H4 (cell line): ENCODE measurements around the gene URI1. TPM values are rescaled to one million over a fixed set of nuclear protein-coding genes. Genes with fewer than 3 reads are reported as not detected.
A peak's percentile ranks its signal among the peaks of the same experiment; 100 is the strongest.
"Not testable (repeated sequence)": the region's sequence is repeated elsewhere in the genome, so short reads cannot be mapped to it uniquely, and the experiment has no call there.

ENCODE experiments used
- DNase-seq: peaks from one replicate; pipeline ENCODE4 v3.0.0-alpha.2; 2015; ENCODE audit warnings: low spot score
- total RNA-seq: library from RNA; depleted of rRNA; stranded (reverse); fragments of >200 nt; shearing (Covaris generic); gene quantifications from 2 replicates; pipeline ENCODE4 v1.2.3, GENCODE V29; 2014

Gene URI1
- total RNA-seq, 1 experiment from 2014 or later: 70.8 TPM

DNA sequence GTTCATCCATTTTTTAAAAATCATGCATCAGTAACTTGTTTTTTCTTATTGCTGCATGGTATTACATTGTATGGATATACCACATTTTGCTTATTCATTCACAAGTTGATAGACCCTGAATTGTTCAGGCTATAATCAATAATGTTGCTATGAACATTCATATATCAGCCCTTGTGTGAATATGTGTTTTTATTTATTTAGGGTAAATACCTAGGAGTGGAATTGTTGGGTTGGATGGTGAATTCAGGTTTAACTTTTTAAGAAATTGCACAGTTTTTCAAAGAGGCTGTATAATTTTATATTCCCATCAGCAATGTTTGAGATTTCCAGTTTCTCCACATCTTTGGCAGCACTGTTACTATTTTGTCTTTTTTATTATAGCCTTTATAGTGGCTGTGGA, 82.1 kb downstream of the URI1 start:
- DNase-seq: no peak

DNA sequence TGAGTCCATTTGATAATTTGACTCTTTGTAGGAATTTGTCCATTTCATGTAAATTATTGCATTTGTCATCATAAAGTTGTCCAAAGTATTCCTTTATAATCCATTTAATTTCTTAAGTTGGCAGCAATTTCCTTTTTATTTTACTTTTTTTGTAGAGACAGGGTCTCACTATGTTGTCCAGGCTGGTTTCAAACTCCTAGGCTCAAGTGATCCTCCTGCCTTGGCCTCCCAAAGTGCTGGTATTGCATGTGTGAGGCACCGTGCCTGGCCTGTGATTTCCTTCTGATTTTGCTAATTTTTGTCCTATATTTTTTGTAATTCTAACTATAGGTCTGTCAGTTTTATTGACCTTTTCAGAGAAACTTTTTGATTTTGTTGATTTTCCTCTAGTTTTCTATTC, 84.9 kb downstream of the URI1 start:
- DNase-seq: no peak

DNA sequence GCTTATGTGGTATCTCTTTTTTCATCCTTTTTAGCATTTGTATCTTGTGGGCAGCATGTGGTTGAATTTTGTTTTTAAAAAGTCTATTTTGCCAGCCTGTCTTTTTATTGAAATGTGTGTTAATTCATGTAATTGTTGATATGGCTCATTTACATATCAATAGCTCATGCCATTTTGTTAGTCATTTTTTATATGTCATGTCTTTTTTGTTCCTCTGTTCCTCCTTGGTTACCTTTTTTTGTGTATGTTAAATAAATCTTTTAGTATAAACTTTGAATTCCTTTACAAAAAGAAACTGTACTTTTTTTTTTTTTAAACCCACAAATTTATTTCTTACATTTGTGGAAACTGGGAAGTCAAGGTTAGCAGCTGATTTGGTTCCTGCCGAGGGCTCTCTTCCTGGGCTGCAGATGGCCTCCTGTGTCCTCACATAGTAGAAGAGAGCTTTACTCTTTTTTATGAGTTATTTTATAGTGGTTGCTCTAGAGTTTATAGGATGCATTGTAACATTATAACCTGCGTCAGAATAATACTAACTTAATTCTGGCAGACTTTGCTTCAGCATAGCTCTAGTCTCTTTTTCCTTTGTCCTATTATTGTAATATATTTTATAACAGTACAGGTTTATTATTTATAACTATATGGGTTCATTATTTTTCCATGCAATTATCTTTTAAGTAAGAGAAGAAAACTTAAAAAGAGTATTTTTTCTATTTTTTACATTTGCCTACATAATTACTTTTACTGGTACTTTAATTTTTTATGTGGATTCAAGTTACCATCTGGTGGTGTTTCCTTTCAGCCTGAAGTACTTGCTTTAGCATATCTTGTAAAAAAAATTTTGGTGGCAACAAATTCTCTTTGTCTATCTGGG, 86.3 kb downstream of the URI1 start:
- DNase-seq: no peak

DNA sequence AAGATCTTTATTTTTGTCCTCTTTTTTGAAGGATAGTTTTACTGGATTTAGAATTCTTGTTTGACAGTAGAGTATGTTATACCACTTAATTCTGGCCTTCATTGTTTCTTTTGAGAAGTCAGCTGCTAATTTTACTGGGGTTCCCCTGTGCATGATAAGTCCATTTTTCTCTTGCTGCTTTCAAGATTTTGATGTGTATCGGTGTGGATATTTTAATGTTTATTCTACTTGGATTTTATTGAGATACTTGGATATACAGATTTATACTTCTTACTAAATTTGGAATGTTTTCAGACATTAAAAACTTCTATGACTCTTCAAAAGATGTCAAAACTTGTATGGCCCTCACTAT, 86.9 kb downstream of the URI1 start:
- no peak for DNase-seq

DNA sequence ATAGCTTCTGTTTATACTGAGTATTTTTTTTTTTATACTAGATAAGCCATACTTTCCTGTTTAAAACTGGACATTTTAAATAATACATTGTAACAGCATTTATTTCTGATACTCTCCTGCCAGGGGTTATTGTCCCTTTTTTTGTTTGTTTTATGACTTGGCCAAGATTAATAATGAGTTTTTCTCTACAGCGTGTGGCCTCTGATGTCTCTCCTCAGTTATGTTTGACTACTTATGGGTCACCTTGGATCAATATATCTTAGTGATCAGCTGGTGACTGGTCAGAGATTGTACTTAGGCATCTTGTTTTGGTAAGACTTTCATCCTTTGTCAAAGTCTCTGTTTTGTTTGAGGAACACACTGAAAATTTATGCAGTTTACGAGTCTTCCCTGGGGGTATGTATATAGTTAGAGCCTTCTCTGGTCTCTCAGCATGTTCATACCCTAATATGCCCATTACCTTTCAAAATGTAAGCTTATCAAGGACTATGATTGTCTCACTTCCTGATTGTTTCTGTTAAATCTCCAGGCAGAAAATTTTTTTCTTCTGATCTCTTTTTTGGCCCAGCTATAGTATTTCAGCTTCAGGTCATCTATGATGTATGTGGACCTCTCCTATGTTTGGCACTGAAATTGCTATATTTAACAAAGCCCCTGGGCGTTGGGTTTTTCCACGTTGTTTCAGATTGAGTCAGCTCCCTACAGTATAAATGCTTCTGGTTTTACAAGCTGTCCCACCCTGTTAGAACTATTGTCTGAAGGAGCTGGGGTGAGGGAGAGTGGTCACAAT, 87.9 kb downstream of the URI1 start:
- peak; percentile 70 for DNase-seq

DNA sequence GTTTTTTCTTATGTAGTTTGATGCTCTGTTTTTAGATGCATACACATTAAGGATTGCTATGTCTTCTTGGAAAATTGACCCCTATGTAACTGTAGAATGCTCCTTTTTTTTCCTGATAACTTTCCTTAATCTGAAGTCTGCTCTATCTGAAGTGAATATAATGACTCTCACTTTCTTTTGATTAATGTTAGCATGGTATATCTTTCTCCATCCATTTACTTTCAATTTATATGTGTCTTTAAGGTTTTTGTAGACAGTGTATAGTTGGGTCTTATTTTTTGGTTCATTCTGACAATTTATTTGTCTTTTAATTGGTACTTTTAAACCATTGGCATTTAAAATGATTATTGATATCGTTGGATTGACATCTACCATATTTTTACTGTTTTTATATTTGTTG, 92.3 kb downstream of the URI1 start:
- no peak for DNase-seq

DNA sequence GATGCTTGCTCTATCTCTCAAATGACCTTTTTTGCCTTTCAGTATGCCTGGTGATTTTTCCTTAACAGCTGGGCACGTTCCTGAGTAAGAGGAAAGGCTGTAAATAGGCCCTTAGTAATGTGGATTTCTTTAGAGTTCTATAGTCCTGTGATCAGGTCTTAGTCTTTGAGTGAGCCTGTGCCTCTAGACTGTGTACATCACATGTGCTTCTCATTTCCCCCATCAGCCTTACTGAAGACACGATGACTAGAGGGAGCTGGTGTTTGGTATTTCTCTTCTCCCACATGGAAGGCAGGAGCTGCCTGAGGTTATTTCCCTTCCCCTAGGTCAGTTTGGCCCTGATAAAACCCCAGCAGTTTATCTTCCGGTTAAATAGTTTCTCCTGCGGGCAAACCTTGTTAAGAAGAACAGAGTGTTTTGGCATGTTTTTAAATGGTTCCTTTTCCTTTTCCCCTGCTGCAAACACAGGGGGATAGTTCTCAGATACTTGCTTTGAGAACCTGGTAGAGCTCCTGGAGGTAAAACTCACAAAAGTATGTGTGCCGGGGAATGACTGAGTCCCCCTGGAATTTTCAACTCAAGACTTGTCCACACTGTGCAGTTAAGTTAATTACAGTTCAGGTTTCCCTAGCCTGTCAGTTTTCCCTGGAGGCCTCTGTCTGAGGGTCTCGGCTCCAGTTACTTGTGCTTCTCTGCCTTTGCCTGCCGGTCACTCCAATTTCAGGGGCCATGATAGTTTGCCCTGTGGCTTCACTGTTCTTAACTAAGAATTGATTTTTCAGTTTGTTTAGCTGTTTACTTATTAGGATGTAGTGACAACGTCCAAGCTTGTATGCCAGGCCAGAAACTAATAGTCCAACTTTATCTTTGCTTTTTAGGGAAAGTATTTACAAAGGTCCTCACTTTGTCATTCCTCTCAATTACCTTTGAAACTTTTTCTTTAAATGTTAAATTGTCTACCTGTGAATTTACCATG, 94.4 kb downstream of the URI1 start:
- DNase-seq: no peak

DNA sequence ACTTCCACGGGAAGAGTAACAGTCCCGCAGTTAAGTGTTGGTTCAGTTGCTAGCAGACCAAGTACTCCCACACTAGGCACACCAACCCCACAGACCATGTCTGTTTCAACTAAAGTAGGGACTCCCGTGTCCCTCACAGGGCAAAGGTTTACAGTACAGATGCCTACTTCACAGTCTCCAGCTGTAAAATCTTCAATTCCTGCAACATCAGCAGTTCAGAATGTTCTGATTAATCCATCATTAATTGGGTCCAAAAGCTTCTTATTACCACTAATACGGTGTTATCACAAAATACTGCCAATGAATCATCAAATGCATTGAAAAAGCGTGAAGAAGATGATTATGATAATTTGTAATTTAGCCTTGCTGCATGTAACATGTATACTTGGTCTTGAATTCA, 95.8 kb downstream of the URI1 start:
- DNase-seq: no peak

DNA sequence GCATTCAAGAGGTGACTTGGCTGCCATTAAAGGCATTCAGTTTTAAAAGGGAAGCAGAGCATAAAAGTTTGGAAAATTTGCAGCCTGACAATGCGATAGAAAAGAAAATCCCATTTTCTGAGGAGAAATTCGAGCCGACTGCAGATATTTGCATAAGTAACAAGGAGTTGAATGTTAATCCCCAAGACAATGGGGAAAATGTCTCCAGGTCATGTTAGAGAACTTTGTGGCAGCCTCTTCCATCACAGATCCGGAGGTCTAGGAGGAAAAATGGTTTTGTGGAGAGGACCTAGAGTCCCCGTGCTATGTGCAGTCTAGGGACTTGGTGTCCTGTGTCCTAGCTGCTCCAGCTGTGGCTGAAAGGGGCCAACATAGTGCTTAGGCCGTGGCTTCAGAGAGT, 99.9 kb downstream of the URI1 start:
- not testable (repeated sequence) for DNase-seq

DNA sequence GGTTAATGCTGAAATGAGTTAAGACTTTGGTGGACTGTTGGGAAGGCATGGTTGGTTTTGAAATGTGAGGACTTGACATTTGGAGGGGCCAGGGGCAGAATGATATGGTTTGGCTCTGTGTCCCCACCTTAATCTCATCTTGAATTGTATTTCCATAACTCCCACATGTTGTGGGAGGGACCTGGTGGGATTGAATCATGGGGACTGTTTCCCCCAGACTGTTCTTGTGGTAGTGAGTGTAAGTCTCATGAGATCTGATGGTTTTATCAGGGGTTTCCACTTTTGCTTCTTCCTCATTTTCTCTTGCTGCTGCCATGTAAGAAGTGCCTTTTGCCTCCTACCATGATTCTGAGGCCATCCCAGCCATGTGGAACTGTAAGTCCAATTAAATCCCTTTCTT, 101.0 kb downstream of the URI1 start:
- DNase-seq: not testable (repeated sequence)

DNA sequence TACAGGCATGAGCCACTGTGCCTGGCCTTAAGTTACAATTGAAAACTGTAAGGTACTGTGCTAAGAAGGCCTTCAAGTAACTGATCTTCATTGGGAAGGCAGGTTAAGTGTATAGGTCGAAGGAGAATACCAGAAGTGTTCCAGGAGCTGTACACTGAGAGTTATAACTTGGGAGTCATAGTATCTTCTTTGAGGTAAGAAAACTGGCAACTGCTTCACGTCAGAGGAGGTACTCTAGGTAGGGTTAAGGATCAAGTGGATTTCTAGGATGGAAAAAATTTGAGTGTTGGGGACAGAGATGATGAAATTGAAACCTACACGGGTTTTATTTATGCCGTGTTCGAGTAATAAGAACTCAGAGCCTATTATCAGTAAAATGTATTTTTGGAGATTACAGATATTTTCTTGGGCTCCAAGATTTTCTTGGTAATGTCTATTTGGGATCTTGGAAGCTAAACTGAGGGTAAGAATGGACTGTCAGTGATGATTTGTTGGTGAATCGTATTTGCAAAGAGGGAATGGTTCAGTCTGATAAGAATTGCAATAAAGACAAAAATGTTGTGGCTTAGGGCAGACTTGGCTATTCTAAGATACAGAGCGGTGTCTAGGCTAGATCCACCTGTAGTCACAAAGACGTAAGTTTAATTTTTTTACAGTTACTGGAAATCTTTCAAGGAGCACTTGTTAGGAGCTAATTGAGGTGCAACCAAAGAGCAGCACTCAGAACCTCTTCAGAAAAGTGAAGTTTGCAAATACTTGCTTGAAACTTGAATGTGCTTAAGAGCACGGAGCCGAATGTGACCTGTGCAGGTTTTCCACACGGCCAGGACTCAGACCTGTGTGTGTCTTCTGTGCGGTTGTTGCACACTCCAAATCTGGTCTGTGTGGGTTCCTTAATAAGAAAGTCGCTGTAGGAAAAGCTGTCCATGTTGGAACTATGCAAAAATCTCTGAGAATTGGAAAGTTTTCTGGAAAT, 102.5 kb downstream of the URI1 start:
- no peak for DNase-seq

DNA sequence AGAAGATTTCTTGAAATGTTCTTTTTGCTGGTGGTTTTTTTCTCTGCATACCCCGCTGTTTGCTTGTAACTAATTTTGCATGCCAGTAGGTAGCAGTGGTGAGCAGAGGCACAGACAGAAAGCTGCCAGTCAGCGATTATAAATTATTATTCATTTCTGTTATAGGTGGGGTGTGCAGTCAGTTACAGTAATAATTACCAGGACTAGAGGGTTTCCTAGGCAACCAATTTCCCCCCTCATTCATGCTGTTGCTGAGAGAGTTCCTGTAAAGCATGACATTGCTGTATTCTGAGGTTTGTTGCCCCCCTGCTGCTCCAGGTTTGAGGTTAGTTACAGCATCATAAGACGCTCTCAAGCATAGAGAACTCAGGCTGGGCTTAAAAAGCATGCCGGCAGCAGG, 104.5 kb downstream of the URI1 start:
- DNase-seq: no peak

DNA sequence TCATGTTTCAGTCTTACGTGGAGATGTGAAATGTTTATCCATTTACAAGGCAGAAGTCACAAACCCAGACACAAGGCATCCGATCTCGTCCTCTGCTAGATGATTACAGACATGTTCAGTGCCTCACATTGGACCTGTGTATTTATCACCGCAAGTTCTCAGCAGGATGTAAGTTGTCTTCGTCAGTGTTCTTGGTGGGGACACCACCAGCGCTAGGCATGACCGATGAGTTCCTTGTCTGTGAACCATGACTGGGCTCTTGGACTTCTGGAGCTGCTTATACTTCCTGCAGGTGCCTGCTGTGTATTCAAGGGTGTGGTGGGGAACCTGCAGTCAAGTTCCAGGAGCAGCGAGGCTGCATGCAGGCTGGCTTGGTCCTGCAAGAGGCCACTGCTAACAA, 105.4 kb downstream of the URI1 start:
- no peak for DNase-seq

DNA sequence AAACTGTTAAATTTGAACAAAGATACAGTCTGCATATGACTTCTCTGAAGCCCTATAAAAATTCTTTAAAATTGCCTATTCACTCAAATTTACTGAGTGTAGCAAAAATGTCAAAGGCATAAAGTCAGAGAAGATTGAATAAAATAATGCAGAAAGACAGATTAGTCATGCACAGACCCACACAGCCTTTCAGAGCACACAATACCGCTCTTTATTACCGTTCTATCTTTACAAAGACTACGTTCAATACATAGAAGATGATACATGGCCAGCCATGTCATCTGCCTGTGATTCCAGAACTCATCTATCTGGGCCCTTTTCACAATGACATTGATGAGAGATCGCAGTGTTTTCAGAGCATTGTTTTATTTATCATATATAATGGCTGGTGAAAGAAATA, 107.2 kb downstream of the URI1 start:
- no peak for DNase-seq

DNA sequence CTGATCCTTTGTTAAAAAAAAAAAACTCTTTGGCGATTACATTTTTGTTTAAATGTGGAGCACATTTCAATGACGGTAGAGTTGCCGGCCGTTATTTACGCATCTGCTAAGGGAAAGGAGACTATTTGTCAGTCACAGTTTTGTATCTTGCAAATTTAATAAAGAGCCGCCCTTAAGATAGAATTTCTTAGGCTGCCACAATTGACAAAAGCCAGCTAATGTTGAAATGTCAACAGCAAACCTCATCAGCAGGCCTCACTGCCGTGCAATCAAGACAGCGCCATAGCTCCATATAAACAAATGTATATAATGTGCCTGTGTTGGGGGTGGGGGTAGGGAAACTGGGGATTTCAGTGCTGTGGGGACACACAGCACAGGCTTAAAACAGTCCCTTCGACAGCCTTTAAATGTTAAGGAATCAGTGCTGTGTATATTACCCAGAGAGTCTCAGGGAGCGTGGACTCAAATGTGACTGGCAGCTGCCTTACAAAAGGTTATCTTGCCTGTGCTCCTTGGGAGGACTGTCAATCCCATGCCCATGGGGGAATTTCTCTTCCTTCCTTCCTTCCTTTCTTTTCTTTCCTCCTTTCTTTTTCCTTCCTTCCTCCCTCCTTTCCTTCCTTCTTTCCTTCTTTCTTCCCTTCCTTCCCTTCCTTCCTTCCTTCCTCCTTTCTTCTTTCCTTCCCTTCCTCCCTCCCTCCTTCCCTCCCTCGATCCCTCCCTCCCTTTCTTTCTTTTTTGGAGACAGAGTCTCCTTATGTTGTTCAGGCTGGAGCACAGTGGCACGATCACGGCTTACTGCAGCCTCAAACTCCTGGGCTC, 108.0 kb downstream of the URI1 start:
- no peak for DNase-seq

DNA sequence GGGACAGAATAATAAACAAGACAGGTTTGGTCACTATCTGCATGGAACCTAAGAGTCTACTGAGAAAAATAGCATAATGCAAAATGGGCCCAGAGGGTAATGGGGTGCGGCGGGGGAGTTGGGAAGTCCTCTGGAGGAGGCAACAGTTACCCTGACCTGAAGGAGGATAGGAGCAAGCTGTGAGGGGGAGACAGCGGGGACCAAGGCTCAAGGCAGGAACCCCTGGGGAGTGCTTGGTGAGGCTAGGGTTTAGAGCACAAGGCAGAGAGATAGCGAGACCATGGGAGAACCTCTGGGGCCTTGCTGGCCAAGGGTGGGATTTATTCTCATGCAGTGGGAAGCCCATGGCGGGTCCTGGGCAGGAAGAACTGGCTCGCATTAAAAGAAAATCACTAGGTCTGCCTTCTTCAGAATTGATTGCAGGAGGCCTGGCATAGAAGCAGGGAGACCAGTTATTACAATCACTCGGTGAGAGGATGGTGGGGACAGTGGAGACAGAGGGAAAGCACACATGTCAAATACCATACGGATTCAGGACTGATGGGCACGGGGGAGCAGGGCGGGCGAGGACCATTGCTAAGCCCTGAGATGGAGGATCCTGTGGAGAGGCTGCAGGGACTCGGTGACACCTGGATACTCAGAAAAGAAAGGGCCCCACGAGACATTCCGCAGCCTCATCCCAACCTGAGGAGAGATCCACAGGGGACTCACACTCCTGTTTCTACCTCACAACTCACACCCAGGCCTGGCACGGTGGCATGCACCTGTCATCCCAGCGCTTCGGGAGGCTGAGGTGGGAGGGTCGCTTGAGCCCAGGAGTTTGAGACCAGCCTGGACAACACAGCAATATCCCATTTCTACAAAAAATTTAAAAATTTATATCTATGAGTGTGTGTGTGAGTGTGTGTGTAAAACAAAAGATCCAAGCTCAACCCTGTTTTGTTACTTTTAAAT, 110.4 kb downstream of the URI1 start:
- DNase-seq: no peak

DNA sequence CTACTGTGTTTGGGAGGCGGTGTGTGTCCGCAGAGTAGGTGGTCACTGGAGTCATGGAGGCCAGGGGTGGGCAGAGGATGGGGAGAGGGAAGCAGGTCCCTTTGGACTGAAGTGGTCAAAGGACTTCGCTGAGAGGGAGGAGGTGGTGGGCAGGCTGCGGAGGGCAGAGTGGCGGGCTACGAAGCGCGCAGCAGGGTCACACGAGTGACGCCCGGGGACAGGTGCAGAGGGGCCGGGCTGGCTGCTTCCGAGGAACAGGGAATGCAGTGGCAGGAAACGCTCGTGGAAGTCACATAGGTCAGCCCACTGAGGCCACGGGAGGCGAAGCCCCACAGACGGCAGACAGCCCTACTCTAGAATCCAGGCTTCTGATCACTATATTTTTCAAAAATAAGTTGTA, 111.5 kb downstream of the URI1 start:
- no peak for DNase-seq

DNA sequence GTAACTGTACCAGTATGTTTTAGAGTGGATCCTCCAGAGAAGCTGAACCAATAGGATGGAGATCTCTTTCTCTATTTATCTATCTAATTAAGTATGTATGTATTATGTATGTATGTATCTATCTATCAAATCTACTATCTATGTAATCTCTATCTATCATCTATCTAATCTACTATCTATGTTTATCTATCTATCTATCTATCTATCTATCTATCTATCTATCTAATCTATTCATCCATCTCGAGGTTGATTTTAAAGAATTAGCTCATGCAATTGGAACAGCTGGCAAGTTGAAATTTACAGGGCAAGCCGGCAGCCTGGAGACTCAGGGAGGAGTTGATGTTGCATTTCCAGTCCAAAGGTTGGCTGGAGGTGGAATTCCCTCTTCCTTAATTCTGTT, 112.2 kb downstream of the URI1 start:
- DNase-seq: no peak

DNA sequence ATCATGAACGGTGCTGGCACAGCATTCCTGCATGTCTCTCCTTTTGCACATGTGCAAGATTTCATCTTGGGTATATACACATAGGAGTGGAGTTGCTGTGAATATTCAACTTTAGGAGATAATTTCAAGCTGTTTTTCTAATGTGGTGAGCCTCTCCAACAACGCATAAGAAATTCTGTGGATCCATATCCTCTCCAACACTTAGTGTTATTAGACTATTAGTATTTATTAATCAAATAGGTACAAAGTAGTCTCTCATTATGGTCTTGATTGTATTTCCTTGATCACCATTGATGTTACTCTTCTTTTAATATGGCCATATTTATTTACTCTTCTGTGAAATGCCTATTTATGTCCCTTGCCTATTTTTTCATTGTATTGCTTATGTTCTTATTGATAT, 114.5 kb downstream of the URI1 start:
- no peak for DNase-seq
